NT2/D1 (cell line): ENCODE results near the gene LARP1.

ENCODE experiments used
- SUZ12 ChIP-seq: IDR thresholded peaks from 2 replicates; pipeline ENCODE4 v1.6.1; 2011; ENCODE audit not compliant: insufficient read length, insufficient read depth; ENCODE audit errors: extremely low read depth
- YY1 ChIP-seq: IDR thresholded peaks from 2 replicates; pipeline ENCODE4 v1.6.1; 2011; ENCODE audit not compliant: insufficient read length, insufficient read depth
- ZNF274 ChIP-seq: IDR thresholded peaks from 2 replicates; pipeline ENCODE4 v1.6.1; 2011; ENCODE audit warnings: mild to moderate bottlenecking, low read depth, low read length

DNA sequence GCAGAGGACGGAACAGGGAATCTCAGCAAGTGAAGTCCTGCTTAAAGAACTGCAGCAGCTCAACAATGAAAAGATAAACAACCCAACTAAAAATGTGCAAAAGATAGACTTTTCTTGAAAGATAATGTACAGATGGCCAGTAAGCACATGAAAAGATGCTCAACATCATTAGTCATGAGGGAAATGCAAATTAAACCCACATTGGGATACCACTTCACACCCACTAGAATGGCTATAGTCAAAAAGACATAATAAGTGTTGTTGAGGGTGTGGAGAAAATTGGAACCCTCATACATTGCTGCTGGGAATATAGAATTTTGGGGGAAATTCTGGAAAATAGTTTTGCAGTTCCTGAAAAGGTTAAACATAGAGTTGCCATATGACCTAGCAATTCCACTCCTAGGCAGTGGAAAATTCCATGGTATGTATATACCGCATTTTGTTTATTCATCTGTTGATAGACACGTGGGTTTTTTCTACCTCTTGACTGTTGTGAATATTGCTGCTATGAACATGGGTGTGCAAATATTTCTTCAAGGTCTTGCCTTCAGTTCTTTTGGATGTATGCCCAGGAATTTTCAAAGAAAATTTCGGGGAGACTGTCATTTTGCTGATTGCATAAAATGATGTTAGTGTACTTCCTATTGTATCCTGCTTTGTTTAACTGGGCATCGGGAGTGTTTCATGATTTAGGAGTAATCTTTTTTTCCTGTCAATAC, 110.4 kb downstream of the LARP1 start:
- TF ChIP-seq YY1 (no peak), ZNF274 (no peak), SUZ12 (no peak)
